NCI-H2227 treated with DMSO at 0.1 percent for 48 hours (cell line): Measurements from ENCODE around the gene PIK3C2A.
"Not testable (repeated sequence)": the region's sequence is repeated elsewhere in the genome, so short reads cannot be mapped to it uniquely, and the experiment has no call there.

Experiments used
- DNase-seq: peaks from one replicate; lab custom pipeline; 2025; lab: John Stamatoyannopoulos, UW

PIK3C2A gene

GRCh38 chr11:17207317-17208256, at the start of gene PIK3C2A:
TSS of gene PIK3C2A (minus strand) at chr11:17207986. CDS start at chr11:17169741, 38,245 bp downstream.
- peak; percentile 94 for DNase-seq

GRCh38 chr11:17257196-17257595, 49.4 kb upstream of the PIK3C2A start:
- DNase-seq, result no peak

GRCh38 chr11:17256512-17256911, 48.7 kb upstream of the PIK3C2A start:
- DNase-seq, result no peak

- DNase-seq, result no peak
Measured at GRCh38 chr11:17252704-17253103, 44.9 kb upstream of the PIK3C2A start.

- no peak for DNase-seq
Measured at GRCh38 chr11:17250561-17251350, 43.0 kb upstream of the PIK3C2A start.

- DNase-seq, result no peak
Measured at GRCh38 chr11:17244046-17244445, 36.3 kb upstream of the PIK3C2A start.

GRCh38 chr11:17242954-17243353, 35.2 kb upstream of the PIK3C2A start:
- DNase-seq, result not testable (repeated sequence)

- DNase-seq, result no peak
Measured at GRCh38 chr11:17240780-17241179, 33.0 kb upstream of the PIK3C2A start.

GRCh38 chr11:17239927-17240326, 32.1 kb upstream of the PIK3C2A start:
- DNase-seq, result not testable (repeated sequence)

GRCh38 chr11:17238377-17238776, 30.6 kb upstream of the PIK3C2A start:
- no peak for DNase-seq

- DNase-seq, result no peak
Measured at GRCh38 chr11:17233101-17233500, 25.3 kb upstream of the PIK3C2A start.

GRCh38 chr11:17230867-17231851, 23.4 kb upstream of the PIK3C2A start:
- no peak for DNase-seq

GRCh38 chr11:17229481-17230152, 21.8 kb upstream of the PIK3C2A start:
- DNase-seq, result no peak

- not testable (repeated sequence) for DNase-seq
Measured at GRCh38 chr11:17228186-17228925, 20.6 kb upstream of the PIK3C2A start.

- no peak for DNase-seq
Measured at GRCh38 chr11:17224727-17225126, 16.9 kb upstream of the PIK3C2A start.

- DNase-seq, result no peak
Measured at GRCh38 chr11:17221968-17222367, 14.2 kb upstream of the PIK3C2A start.

- no peak for DNase-seq
Measured at GRCh38 chr11:17219016-17219415, 11.2 kb upstream of the PIK3C2A start.

GRCh38 chr11:17218403-17218802, 10.6 kb upstream of the PIK3C2A start:
- no peak for DNase-seq

GRCh38 chr11:17217401-17217800, 9.6 kb upstream of the PIK3C2A start:
- no peak for DNase-seq

GRCh38 chr11:17214338-17214737, 6.6 kb upstream of the PIK3C2A start:
- DNase-seq, result no peak
